Gastroesophageal sphincter (tissue), 4 donors: ENCODE measurements around the gene CHD6. TPM values are rescaled to one million over a fixed set of nuclear protein-coding genes. Genes with fewer than 3 reads are reported as not detected.

Experiments
- ATAC-seq: fragments of 150-250 bp; one replicate; pipeline ENCODE4 v1.9.1; 2016; ENCODE audit warnings: mild to moderate bottlenecking, moderate library complexity
- H3K27ac ChIP-seq, 4 donors: fragments of 200-600 bp; sonication (generic) in 3 of 4; 1 replicate in 3 of 4; 2 replicates in 1 of 4; pipeline ENCODE4 v1.5.1; 2016 to 2019
- H3K27me3 ChIP-seq: fragments of 200-600 bp; sonication (generic); one replicate; pipeline ENCODE4 v1.5.1; 2019
- H3K36me3 ChIP-seq, 2 donors: fragments of 200-600 bp; sonication (generic); one replicate each; pipeline ENCODE4 v1.5.1; 2019; ENCODE audit warnings: control low read depth in 1 of 2
- H3K4me1 ChIP-seq, 3 donors: fragments of 200-600 bp; sonication (generic); 1 replicate in 2 of 3; 2 replicates in 1 of 3; pipeline ENCODE4 v1.5.1; 2016 to 2019; ENCODE audit warnings: control low read depth in 2 of 3
- H3K4me3 ChIP-seq, 2 donors: fragments of 200-600 bp; sonication (generic); one replicate each; pipeline ENCODE4 v1.5.1; 2019; ENCODE audit warnings: mild to moderate bottlenecking in 1 of 2, moderate library complexity in 1 of 2
- H3K9me3 ChIP-seq, 3 donors: fragments of 200-600 bp; sonication (generic); one replicate each; pipeline ENCODE4 v1.5.1; 2017 to 2019; ENCODE audit warnings: control low read depth in 2 of 3
- CTCF ChIP-seq, 4 experiments: fragments of 200-600 bp in 2 of 4; fragments of 450-650 bp in 2 of 4; sonication (generic) in 1 of 4; IDR thresholded peaks; one replicate each; pipeline ENCODE4 v1.5.1; 2017 to 2019; ENCODE audit warnings: antibody characterized with exemption in 4 of 4, mild to moderate bottlenecking in 2 of 4, moderate library complexity in 2 of 4
- EP300 ChIP-seq: sonication (generic); formaldehyde crosslinking; IDR thresholded peaks from one replicate; pipeline ENCODE4 v1.6.1; 2017; ENCODE audit warnings: antibody characterized with exemption, mild to moderate bottlenecking
- POLR2A ChIP-seq, 2 donors: fragments of 450-650 bp; IDR thresholded peaks; one replicate each; pipeline ENCODE4 v1.6.1; 2017; ENCODE audit warnings: antibody characterized with exemption in 2 of 2, mild to moderate bottlenecking in 2 of 2, moderate library complexity in 1 of 2
- POLR2AphosphoS5 ChIP-seq: sonication (generic); formaldehyde crosslinking; IDR thresholded peaks from one replicate; pipeline ENCODE4 v1.6.1; 2017; ENCODE audit warnings: antibody characterized with exemption
- WGBS, 2 donors: methylation state at CpG; one replicate each; pipeline ENCODE4 v1.1.5; 2018; ENCODE audit warnings: low coverage in 1 of 2; 5-methylcytosine and 5-hydroxymethylcytosine counted together
- total RNA-seq, 4 donors: library from RNA; depleted of rRNA; stranded (reverse); fragments of >200 nt; gene quantifications; one replicate each; pipeline ENCODE4 v1.1.0, GENCODE V29; 2016

The CHD6 gene
- total RNA-seq, 4 donors from 2014 or later = 37.4 to 58.3 (median 40.4) TPM

- no peak for TF ChIP-seq POLR2AphosphoS5
- no peak for TF ChIP-seq EP300
- no peak for TF ChIP-seq CTCF (IDR thresholded peaks at IDR 0.05)
- no peak for TF ChIP-seq POLR2A (IDR thresholded peaks at IDR 0.05)
- H3K27me3 ChIP-seq = no peaks in the 10 kb centered on the region
- peaks cover 0 to 5% (median 0%) of the 10 kb centered on the region in 3 donors for H3K4me1 ChIP-seq
- H3K36me3 ChIP-seq = peaks cover 0 to 11% of the 10 kb centered on the region in 2 donors
- peaks cover 0 to 22% (median 0%) of the 10 kb centered on the region in 3 donors for H3K9me3 ChIP-seq
- H3K27ac ChIP-seq = no peak overlapping the region
- 87% methylated on average over 3 of the region's 3 CpGs; no CpG with 5 or more reads in 1 of the 2 donors for WGBS, 2 donors
- H3K4me3 ChIP-seq = no peak overlapping the region
- ATAC-seq = no peak
Observed at GRCh38 chr20:41587956-41588355, 30.2 kb downstream of the CHD6 start.

- no peak for ATAC-seq
- Histone ChIP-seq H3K36me3 (peaks cover 0 to 11% of the 10 kb centered on the region in 2 donors), H3K27ac (no peak overlapping the region), H3K9me3 (peaks cover 0 to 22% (median 0%) of the 10 kb centered on the region in 3 donors), H3K4me3 (no peak overlapping the region), H3K4me1 (peaks cover 0 to under 1% (median 0%) of the 10 kb centered on the region in 3 donors), H3K27me3 (no peaks in the 10 kb centered on the region)
- WGBS, 2 donors = 68 to 69% methylated on average over 2 of the region's 2 CpGs
- no peak for TF ChIP-seq POLR2A (IDR thresholded peaks at IDR 0.05)
- no peak for TF ChIP-seq EP300
- no peak for TF ChIP-seq CTCF (IDR thresholded peaks at IDR 0.05)
- TF ChIP-seq POLR2AphosphoS5 = no peak
Observed at GRCh38 chr20:41587523-41587922, 30.7 kb downstream of the CHD6 start.

GRCh38 chr20:41586772-41587171 is 31.4 kb downstream of the CHD6 start:
- TF ChIP-seq EP300 = no peak
- TF ChIP-seq POLR2AphosphoS5 = no peak
- no peak for TF ChIP-seq CTCF (IDR thresholded peaks at IDR 0.05)
- TF ChIP-seq POLR2A (IDR thresholded peaks at IDR 0.05) = no peak
- 68 to 86% methylated on average over 1 of the region's 1 CpG for WGBS, 2 donors
- H3K36me3 ChIP-seq = peaks cover 0 to 11% of the 10 kb centered on the region in 2 donors
- H3K27ac ChIP-seq = no peak overlapping the region
- no peak for ATAC-seq
- H3K27me3 ChIP-seq = no peaks in the 10 kb centered on the region
- H3K9me3 ChIP-seq = peaks cover 0 to 22% (median 0%) of the 10 kb centered on the region in 3 donors
- peaks cover 0 to 1% (median 0%) of the 10 kb centered on the region in 3 donors for H3K4me1 ChIP-seq
- no peak overlapping the region for H3K4me3 ChIP-seq

GRCh38 chr20:41580350-41580749 is 37.8 kb downstream of the CHD6 start:
- ATAC-seq = no peak
- H3K36me3 ChIP-seq = no peaks in the 10 kb centered on the region
- H3K27ac ChIP-seq = no peak overlapping the region
- 40 to 80% methylated on average over 1 to 2 of the region's 2 CpGs for WGBS, 2 donors
- H3K9me3 ChIP-seq = no peaks in the 10 kb centered on the region
- H3K4me3 ChIP-seq = no peak overlapping the region
- peaks cover 0 to 51% (median 5%) of the 10 kb centered on the region in 3 donors for H3K4me1 ChIP-seq
- TF ChIP-seq POLR2A (IDR thresholded peaks at IDR 0.05) (no peak), EP300 (no peak), CTCF (IDR thresholded peaks at IDR 0.05) (no peak), POLR2AphosphoS5 (no peak)
- no peaks in the 10 kb centered on the region for H3K27me3 ChIP-seq
